Subcutaneous adipose tissue (tissue), 4 donors: ENCODE results near the gene INPP4A. TPM values are rescaled to one million over a fixed set of nuclear protein-coding genes. Genes with fewer than 3 reads are reported as not detected.

Experiments
- CTCF ChIP-seq: fragments of 450-650 bp; IDR thresholded peaks from one replicate; pipeline ENCODE4 v1.5.1; 2016; ENCODE audit warnings: low read depth, mild to moderate bottlenecking, control low read depth, antibody characterized with exemption, moderate library complexity
- total RNA-seq, 4 donors: library from RNA; depleted of rRNA; stranded (reverse); fragments of >200 nt; gene quantifications; one replicate each; pipeline ENCODE4 v1.1.0, GENCODE V29; 2016

Gene INPP4A
- total RNA-seq, 4 donors from 2014 or later: 18.9 to 38.2 (median 22.0) TPM

- TF ChIP-seq CTCF: no peak
These were observed 43.1 kb downstream of the INPP4A start for GRCh38 chr2:98487806-98488189.

GRCh38 chr2:98488252-98488651 lies 43.6 kb downstream of the INPP4A start:
- no peak for TF ChIP-seq CTCF

- no peak for TF ChIP-seq CTCF
These were observed 44.8 kb downstream of the INPP4A start for GRCh38 chr2:98489486-98489885.

- TF ChIP-seq CTCF: no peak
These were observed 45.6 kb downstream of the INPP4A start for GRCh38 chr2:98489971-98490962.

GRCh38 chr2:98492441-98492840 lies 47.8 kb downstream of the INPP4A start:
- TF ChIP-seq CTCF: no peak

- no peak for TF ChIP-seq CTCF
These were observed 50.0 kb downstream of the INPP4A start for GRCh38 chr2:98494699-98495098.

- TF ChIP-seq CTCF: no peak
These were observed 52.3 kb downstream of the INPP4A start for GRCh38 chr2:98496750-98497493.
